WERI-Rb-1 (cell line): ENCODE measurements around the gene RFPL4A.
"Not testable (repeated sequence)": the region's sequence is repeated elsewhere in the genome, so short reads cannot be mapped to it uniquely, and the experiment has no call there.

Source experiments
- DNase-seq: peaks from one replicate; pipeline ENCODE4 v3.0.0-alpha.2; 2020
- H3K27ac ChIP-seq: fragments of 250-450 bp; sonication (Bioruptor Pico); 2 replicates; pipeline ENCODE4 v1.5.1; 2020; ENCODE audit warnings: mild to moderate bottlenecking, moderate library complexity
- H3K27me3 ChIP-seq: fragments of 250-450 bp; sonication (Bioruptor Pico); 2 replicates; pipeline ENCODE4 v1.5.1; 2021; ENCODE audit warnings: mild to moderate bottlenecking, low read depth, moderate library complexity; ENCODE audit not compliant: insufficient read depth, severe bottlenecking
- H3K36me3 ChIP-seq: fragments of 250-450 bp; sonication (Bioruptor Pico); 2 replicates; pipeline ENCODE4 v1.5.1; 2020; ENCODE audit warnings: mild to moderate bottlenecking, moderate library complexity
- H3K4me3 ChIP-seq: 2 replicates; pipeline ENCODE4 v1.5.1; 2011; ENCODE audit warnings: low read depth, mild to moderate bottlenecking, control low read depth, low read length
- H3K9me3 ChIP-seq: fragments of 250-450 bp; sonication (Bioruptor Pico); 2 replicates; pipeline ENCODE4 v1.5.1; 2021; ENCODE audit warnings: mild to moderate bottlenecking, moderate library complexity; ENCODE audit not compliant: severe bottlenecking
- TF ChIP-seq, protein P1 (sequence below): IDR thresholded peaks from 2 replicates; pipeline ENCODE4 v1.5.1; 2011; ENCODE audit warnings: low read depth, mild to moderate bottlenecking, control low read depth, inconsistent platforms, low read length

RFPL4A gene

DNA sequence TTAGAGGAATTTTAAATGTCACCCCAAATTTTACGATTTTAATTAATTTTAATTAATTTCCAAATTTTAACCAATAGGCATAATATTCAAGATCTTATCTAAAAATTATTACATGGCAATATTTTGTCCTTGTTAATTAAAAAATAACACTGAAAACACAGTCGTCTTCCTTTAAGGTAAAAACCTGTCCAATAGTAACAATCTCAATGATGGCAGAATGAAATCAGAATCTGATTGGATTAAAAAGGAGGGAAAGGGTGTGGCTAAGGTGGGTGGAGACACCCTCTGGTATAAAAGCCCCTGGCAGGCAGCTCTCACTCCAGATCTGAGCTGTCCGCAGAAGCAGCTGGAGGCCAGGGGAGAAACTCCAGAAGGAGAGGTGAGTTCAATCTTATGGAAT, at the start of gene RFPL4A:
RFPL4A (plus strand) TSS at position 301 of the 400 bp plus-strand sequence. CDS start 2,704 bp downstream, outside the sequence.
- H3K4me3 ChIP-seq, DNase-seq, H3K27ac ChIP-seq, H3K9me3 ChIP-seq, H3K36me3 ChIP-seq: not testable (repeated sequence)
- peaks cover 34% of the 10 kb centered on the region for H3K27me3 ChIP-seq

DNA sequence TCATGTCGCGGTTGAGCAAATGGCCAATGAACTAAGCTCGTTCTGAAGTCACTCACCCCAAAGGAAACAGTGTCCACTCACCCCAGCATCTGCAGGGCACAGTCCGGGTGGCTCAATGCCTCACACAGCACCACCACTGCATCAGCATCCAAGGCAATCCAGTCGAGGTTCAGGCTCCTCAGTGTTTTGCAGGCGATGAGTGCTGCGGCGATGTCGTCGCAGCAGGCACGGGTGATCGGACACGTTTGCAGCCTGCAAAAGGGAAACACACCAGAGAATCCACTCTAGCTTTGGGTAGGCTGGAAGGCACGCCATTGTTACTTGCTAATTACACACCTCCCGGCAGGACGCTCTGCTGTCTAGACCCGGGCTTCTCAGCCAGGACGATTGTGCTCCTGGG, 47.2 kb upstream of the RFPL4A start:
- DNase-seq, result no peak
- Histone ChIP-seq H3K9me3 (no peaks in the 10 kb centered on the region), H3K4me3 (no peak overlapping the region), H3K27ac (no peak overlapping the region), H3K36me3 (no peaks in the 10 kb centered on the region), H3K27me3 (peaks cover 34% of the 10 kb centered on the region)
- TF ChIP-seq, protein P1, sequence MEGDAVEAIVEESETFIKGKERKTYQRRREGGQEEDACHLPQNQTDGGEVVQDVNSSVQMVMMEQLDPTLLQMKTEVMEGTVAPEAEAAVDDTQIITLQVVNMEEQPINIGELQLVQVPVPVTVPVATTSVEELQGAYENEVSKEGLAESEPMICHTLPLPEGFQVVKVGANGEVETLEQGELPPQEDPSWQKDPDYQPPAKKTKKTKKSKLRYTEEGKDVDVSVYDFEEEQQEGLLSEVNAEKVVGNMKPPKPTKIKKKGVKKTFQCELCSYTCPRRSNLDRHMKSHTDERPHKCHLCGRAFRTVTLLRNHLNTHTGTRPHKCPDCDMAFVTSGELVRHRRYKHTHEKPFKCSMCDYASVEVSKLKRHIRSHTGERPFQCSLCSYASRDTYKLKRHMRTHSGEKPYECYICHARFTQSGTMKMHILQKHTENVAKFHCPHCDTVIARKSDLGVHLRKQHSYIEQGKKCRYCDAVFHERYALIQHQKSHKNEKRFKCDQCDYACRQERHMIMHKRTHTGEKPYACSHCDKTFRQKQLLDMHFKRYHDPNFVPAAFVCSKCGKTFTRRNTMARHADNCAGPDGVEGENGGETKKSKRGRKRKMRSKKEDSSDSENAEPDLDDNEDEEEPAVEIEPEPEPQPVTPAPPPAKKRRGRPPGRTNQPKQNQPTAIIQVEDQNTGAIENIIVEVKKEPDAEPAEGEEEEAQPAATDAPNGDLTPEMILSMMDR, result no peak

DNA sequence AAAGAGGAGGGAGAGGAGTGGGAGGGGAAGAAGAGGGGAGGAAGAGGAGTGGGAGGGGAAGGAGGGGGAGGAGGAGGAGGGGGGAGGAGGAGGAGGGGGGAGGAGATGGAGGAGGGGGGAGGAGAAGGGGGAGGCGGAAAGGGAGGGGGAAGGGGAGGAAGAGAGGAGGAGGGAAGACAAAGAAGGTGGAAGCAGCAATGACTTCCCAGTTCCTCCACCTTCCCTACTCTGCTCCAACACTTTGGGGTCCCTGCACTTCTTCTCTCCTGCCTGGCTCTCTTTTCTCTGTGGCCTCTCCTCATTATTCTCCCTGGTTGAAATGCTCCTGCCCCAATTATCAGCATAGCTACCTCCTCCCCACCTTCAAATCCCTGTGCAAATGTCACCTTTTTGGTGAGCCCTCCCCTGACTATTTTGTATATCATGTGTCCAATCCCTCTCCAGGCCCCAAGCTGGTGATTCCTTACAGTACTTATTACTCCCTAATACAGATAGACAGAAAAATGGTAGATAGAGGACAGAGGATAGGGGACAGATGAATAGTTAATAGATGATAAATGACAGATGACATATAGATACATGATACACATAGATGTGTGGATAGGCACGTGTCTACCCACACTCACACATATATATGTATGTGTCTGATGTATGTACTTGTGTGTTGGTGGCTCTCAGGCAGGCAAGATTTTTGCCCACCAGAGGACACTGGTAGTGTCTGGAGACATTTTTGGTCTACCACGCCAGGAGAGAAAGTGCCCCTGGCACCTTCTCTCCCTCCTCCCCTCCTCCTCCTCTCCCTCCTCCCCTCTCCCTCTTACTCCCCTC, 45.9 kb upstream of the RFPL4A start:
- Histone ChIP-seq H3K27me3 (peaks cover 43% of the 10 kb centered on the region), H3K27ac (no peak overlapping the region), H3K4me3 (no peak overlapping the region), H3K36me3 (no peaks in the 10 kb centered on the region), H3K9me3 (no peaks in the 10 kb centered on the region)
- no peak for DNase-seq
- TF ChIP-seq, protein P1, result no peak

DNA sequence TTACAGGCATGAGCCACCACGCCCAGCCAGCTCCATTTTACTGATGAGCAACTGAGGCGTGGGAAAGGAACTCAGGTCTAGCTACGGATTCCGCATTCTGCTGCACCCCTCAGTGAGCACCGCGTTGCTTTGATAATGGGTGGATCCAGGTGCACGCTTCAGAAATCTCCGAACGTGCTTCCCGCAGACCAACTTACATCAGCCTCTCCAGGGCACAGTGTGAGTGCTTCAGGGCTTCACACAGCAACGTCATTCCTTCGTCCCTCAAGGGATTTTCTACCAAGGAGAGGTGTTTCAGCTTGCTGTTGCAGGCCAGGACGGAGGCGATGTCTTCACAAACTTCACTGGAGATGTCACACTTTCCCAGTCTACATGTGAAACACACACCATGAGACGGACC, 42.4 kb upstream of the RFPL4A start:
- Histone ChIP-seq H3K27ac (no peak overlapping the region), H3K4me3 (no peak overlapping the region), H3K9me3 (peaks cover 7% of the 10 kb centered on the region), H3K36me3 (no peaks in the 10 kb centered on the region), H3K27me3 (peaks cover 59% of the 10 kb centered on the region)
- TF ChIP-seq, protein P1, result no peak
- DNase-seq, result no peak

DNA sequence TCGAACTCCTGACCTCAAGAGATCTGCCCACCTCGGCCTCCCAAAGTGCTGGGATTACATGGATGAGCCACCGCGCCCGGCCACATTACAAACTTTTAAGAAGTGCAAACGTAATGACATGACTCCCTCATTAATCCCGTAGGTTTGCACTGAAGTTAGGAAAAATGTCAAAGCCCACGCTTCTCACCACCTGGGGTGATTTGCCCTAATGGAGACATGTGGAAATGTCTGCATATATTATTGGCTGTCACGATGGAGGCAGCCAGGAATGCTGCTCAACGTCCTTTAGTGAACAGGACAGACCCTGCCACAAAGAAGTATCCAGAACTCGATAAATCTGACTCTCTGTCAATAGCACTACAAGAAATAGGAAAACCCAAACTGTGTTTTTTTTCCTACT, 41.6 kb upstream of the RFPL4A start:
- no peaks in the 10 kb centered on the region for H3K36me3 ChIP-seq
- TF ChIP-seq, protein P1, result no peak
- H3K27ac ChIP-seq, result no peak overlapping the region
- DNase-seq, result no peak
- H3K4me3 ChIP-seq, result no peak overlapping the region
- H3K27me3 ChIP-seq, result peaks cover 64% of the 10 kb centered on the region
- H3K9me3 ChIP-seq, result peaks cover 12% of the 10 kb centered on the region

DNA sequence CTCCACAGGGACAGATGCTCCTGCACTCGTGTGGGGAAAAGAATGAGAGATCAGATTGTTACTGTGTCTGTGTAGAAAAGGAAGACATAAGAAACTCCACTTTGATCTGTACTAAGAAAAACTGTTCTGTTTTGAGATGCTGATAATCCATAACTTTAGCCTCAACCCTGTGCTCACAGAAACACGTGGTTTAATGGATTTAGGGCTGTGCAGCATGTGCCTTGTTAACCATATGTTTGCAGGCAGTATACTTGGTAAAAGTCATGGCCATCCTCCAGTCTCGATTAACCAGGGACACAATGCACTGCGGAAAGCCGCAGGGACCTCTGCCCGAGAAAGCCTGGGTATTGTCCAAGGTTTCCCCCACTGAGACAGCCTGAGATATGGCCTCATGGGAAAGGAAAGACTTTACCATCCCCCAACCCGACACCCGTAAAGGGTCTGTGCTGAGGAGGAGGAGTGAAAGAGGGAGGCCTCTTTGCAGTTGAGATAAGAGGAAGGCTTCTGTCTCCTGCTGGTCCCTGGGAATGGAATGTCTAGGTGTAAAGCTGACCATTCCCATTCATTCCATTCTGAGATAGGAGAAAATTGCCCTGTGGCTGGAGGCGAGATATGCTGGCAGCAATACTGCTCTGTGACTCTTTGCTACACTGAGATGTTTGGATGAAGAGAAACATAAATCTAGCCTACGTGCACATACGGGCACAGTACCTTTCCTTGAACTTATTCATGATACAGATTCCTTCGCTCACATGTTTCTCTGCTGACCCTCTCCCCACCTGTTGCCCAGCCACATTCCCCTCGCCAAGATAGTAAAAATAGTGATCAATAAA, 40.8 kb upstream of the RFPL4A start:
- not testable (repeated sequence) for H3K27ac ChIP-seq, H3K4me3 ChIP-seq, DNase-seq, H3K36me3 ChIP-seq
- Histone ChIP-seq H3K27me3 (peaks cover 70% of the 10 kb centered on the region), H3K9me3 (peaks cover 16% of the 10 kb centered on the region)
